DMS 273 (cell line): ENCODE results near the gene LSAMP.

Experiments
- DNase-seq: peaks from one replicate; lab custom pipeline; 2025; ENCODE audit not compliant: unreplicated experiment; lab: John Stamatoyannopoulos, UW

The LSAMP gene

GRCh38 chr3:116432795-116433194 is 12.5 kb downstream of the LSAMP start:
- DNase-seq, result peak; percentile 12

- DNase-seq, result no peak
Measured at GRCh38 chr3:116429479-116430269, 15.6 kb downstream of the LSAMP start.

- DNase-seq, result no peak
Measured at GRCh38 chr3:116426036-116426435, 19.3 kb downstream of the LSAMP start.

GRCh38 chr3:116425126-116425525 is 20.2 kb downstream of the LSAMP start:
- DNase-seq, result no peak

- no peak for DNase-seq
Measured at GRCh38 chr3:116423945-116424344, 21.3 kb downstream of the LSAMP start.

- DNase-seq, result peak; percentile 19
Measured at GRCh38 chr3:116423374-116423773, 21.9 kb downstream of the LSAMP start.

- peak; percentile 27 for DNase-seq
Measured at GRCh38 chr3:116417151-116417550, 28.1 kb downstream of the LSAMP start.

- DNase-seq, result peak; percentile 44
Measured at GRCh38 chr3:116413319-116413718, 32.0 kb downstream of the LSAMP start.

GRCh38 chr3:116408473-116408872 is 36.8 kb downstream of the LSAMP start:
- no peak for DNase-seq

- no peak for DNase-seq
Measured at GRCh38 chr3:116405231-116405630, 40.1 kb downstream of the LSAMP start.

GRCh38 chr3:116399701-116400226 is 45.5 kb downstream of the LSAMP start:
- no peak for DNase-seq

GRCh38 chr3:116394365-116394764 is 50.9 kb downstream of the LSAMP start:
- DNase-seq, result peak; percentile 93

GRCh38 chr3:116393199-116393598 is 52.1 kb downstream of the LSAMP start:
- DNase-seq, result peak; percentile 40

- no peak for DNase-seq
Measured at GRCh38 chr3:116392291-116392690, 53.0 kb downstream of the LSAMP start.

- no peak for DNase-seq
Measured at GRCh38 chr3:116391296-116392201, 53.7 kb downstream of the LSAMP start.

GRCh38 chr3:116390318-116390717 is 55.0 kb downstream of the LSAMP start:
- no peak for DNase-seq

GRCh38 chr3:116388867-116389385 is 56.4 kb downstream of the LSAMP start:
- DNase-seq, result peak; percentile 91

- DNase-seq, result peak; percentile 23
Measured at GRCh38 chr3:116386168-116386567, 59.1 kb downstream of the LSAMP start.

- no peak for DNase-seq
Measured at GRCh38 chr3:116384717-116385116, 60.6 kb downstream of the LSAMP start.

- DNase-seq, result no peak
Measured at GRCh38 chr3:116378077-116378476, 67.2 kb downstream of the LSAMP start.

- DNase-seq, result no peak
Measured at GRCh38 chr3:116374901-116375300, 70.4 kb downstream of the LSAMP start.
